Measurements from ENCODE around the gene KCNK6.
A peak's percentile ranks its signal among the peaks of the same experiment; 100 is the strongest.
"Not testable (repeated sequence)": the region's sequence is repeated elsewhere in the genome, so short reads cannot be mapped to it uniquely, and the experiment has no call there.

Gene KCNK6

DNA sequence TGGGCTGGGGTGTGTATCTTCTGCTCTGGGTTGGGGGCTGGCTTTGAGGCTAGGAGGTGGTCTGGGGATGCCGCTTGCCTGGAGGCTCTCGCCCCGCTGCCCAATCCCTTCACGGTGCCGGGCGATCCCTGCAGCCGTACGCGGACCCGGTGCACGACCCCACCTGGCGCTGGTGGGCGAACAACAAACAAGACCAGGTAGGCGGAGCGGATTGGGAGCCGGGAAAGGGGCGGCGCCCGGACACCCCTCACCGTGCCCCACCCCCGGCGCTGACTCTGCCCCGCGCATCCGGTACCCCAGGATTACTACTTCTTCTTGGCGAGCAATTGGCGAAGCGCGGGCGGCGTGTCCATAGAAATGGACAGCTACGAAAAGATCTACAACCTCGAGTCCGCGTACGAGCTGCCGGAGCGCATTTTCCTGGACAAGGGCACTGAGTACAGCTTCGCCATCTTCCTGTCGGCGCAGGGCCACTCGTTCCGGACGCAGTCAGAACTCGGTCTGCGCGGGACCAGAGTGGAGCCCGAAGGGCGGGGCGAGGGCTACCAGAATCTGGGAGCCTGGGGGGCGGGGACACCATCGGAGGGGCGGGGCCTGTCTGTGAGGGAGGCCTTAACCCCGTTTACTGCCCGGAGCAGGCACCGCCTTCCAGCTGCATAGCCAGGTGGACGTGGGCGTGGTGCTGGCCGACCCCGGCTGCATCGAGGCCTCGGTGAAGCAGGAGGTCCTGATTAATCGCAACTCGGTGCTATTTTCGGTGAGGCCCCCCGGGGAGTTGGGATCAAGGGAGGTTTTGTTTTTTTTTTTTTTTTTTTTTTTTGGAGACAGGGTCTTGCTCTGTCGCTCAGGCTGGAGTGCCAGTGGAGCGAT is 42.7 kb downstream of the KCNK6 start:
- peak; percentile 54 for DNase-seq

DNA sequence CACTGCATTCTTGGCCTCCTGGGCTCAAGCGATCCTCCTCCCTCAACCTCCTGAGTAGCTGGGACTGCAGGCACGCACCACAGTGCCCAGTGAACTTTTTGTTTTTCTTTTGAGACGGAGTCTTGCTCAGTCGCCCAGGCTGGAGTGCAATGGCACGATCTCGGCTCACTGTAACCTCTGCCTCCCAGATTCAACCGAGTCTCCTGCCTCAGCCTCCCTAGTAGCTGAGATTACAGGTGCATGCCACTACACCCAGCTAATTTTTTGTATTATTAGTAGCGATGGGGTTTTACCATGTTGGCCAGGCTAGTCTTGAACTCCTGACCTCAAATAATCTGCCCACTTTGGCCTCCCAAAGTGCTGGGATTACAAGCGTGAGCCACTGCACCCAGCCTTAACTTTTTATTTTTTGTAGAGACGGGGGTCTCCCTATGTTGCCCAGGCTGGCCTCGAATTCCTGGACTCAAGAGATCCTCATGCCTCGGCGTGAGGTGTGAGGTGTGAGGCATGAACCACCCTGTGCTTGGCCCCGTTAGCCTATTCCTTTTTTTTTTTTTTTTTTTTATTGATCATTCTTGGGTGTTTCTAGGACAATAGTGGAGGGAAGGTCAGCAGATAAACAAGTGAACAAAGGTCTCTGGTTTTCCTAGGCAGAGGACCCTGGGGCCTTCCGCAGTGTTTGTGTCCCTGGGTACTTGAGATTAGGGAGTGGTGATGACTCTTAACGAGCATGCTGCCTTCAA is 43.5 kb downstream of the KCNK6 start:
- DNase-seq, result not testable (repeated sequence)

DNA sequence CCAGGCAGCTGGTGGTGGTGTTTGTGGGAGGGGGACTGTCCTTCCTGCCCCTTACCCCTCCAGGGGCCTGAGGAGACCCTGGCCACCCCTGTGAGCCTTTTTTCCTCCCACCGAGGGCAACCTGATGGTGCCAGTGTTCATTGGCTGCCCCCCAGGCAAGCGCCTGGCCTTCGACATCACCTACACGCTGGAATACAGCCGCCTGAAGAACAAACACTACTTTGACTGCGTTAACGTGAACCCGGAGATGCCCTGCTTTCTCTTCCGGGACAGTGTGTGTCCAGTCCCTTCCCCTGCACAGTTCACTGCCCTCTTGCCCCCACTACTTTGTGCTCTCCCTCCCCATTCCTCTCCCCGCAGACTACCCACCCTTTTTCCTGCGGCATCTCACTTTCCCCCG is 47.4 kb downstream of the KCNK6 start:
- DNase-seq, result no peak

DNA sequence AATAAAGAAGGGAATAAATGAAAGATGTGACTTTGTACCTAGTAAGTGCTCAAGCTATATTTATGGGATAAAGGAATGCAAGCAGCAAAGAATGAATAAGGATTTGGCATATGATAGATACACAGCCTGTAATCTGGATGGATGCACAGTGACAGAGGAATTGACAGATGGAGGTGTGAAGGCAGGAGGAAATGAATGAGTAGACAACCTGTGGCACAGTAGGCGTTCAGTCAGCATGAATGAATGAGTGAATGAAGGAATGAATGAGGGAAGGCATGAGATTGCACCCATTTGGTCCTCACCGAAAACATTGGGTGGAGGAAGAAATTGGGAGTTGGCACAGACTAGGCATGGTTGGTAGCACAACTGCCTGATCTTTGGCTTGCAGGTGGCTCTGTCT is 49.9 kb downstream of the KCNK6 start:
- no peak for DNase-seq

DNA sequence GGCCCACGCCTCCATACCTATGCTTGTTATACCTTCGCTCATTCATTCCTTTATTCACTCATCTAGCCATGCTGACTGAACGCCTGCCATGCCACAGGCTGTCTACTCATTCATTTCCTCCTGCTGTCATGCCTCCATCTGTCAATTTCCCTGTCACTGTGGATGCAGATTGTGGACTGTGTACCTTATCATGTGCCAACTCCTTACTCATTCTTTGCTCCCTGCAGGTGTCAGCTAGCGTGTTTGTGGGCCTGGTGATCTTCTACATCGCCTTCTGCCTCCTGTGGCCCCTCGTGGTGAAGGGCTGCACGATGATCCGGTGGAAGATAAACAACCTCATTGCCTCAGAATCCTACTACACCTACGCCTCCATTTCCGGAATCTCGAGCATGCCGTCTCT is 50.7 kb downstream of the KCNK6 start:
- no peak for DNase-seq

DNA sequence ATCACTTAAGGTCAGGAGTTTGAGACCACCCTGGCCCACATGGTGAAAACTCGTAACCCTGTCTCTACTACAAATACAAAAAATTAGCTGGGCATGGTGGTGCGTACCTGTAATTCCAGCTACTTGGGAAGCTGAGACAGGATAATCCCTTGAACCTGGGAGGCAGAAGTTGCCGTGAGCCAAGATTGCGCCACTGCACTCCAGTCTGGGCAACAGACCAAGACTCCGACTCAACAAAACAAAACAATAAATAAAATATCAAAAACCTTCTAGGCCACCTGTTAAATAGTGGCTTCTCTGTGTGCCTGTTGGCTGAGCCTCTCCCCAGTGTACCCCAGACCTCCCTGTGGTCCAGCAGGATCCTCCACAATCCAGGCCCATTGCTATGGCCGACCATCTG is 51.4 kb downstream of the KCNK6 start:
- DNase-seq, result no peak

DNA sequence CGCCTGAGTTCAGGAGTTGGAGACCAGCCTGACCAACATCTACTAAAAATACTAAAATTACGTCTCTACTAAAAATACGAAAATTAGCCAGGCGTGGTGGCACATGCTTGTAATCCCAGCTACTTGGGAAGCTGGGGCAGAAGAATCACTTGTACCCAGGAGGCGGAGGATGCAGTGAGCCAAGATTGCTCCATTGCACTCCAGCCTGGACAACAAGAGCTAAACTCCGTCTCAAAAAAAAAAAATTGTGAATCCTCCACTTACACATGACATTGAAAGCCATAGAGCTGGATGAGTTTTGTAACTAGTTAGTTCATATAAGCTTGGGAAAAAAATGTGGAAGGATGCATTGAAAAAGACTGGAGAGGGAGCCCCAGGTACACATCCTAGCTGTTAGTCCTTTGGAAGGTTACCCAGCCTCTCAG is 54.3 kb downstream of the KCNK6 start:
- DNase-seq, result no peak

DNA sequence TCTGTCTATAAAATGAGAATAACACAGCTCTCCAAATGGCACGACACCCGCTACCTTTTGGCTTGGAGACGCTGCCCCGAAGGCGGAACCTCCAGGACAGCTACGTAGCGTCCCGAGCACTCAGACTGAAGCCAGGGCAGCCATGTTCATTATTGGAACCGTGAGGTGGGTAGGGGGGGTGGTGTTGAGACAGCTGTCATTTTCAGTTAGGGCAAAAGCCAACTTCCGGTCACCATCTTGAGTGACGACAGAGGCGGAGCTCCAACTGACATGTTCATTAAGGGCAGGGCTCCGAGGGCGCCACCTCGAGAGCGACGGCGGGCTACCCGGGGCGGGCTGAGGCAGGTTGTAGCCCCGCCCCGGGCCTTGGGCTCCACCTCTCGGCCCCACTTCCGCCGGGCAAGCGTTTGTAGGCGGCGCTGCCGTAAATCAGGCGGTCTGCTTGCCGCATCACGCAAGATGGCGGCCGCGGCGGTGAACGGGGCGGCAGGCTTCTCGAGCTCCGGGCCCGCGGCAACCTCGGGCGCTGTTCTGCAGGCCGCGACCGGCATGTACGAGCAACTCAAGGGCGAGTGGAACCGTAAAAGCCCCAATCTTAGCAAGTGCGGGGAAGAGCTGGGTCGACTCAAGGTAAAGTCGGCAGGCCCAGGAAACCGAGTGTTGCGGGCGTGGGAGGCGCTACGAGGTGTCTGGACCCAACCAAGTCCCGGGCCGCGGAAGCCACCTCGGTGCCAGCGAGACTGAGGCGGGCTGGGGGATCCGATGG is 54.9 kb downstream of the KCNK6 start, which contains the start of gene PSMD8:
Gene PSMD8, plus strand, starts transcription at position 240 of the 766 bp plus-strand sequence. Its CDS starts 31 bp downstream, at position 271.
- DNase-seq, result peak; percentile 99

DNA sequence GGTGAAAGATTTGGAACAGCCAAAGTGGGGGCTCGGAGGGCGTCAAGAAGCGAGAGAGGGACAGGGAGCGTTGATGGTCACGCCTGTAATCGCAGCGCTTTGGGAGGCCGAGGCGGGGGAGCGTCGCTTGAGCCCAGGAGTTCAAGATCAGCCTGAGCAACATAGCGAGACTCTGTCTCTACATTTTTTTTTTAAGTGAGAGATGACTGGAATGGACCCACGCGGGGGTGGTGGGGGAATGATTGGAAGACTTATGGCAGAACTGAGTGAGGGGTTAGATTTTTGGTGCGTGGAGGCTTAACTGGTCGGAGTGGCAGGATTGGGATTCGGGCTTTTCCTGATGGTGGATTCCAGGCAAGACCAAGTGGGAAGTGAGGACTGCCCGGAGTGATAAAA is 55.5 kb downstream of the KCNK6 start:
- DNase-seq, result no peak

DNA sequence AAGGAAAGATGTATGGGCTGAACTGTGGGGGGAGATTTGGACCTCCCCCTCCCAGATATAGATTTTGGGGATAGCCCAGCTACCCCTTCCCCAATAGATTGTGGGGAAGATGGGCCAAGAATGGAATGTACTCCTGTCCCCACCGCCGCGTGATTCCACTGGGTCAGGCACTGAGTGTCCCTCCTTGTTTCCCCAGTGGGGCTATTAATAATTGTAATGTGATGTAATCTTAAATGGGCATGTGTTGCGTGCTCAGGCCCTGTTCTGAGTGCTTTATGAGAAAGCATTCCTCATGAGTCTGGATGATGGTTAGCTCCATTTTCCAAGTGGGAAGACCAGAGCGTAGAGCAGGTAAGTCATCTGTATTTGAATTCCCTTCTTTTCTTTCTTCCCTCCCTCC is 56.1 kb downstream of the KCNK6 start:
- peak; percentile 40 for DNase-seq

DNA sequence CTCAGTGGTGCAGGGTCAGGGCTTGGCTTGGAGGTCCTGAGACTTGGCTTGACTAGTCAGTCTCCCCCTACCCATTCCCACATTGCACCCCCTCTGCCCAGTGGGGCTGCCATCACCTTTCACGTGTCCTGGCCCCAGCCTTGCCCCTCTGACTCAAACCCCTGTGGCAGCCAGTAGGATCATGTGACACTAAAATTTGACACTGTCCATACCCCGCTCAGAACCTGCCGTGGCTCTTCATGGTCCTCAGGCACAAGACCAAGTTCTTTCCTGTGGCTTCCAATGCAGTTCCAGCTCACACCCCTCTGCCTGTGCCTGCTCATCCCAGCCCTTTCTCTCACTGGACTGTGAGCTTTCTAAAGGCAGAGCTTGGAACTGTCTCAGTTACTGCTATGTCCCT is 56.9 kb downstream of the KCNK6 start:
- DNase-seq, result no peak

DNA sequence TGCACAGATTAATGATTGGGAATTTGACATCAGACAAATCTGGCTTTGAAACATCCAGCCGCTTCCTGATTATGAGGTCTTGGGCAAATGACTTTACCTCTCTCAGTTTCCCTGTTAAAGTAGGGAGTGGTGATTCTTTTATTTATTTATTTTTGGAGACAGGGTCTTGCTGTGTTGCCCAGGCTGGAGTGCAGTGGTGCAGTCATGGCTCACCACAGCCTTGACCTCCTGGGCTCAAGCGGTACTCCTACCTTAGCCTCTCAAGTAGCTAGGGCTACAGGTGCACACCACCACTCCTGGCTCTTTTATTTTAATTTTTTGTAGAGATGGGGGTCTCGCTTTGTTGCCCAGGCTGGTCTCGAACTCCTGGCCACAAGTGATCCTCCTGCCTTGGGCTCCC is 57.4 kb downstream of the KCNK6 start:
- no peak for DNase-seq

DNA sequence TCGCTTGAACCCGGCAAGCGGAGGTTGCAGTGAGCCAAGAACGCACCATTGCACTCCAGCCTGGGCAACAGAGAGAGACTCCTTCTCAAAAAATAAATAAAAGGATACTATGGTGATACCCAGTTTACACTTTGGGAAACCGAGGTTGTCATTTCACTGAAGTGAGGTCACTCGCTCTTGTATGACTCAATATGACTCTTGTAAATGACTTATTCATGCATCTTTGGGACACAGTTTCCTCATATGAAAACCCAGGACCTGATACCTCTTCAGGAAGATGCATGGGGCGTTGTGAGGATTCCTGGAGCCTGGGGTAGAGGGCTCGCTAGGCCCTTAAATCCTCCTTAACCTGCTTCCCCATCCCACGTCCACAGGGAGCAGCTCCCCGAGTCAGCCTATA is 59.2 kb downstream of the KCNK6 start:
- no peak for DNase-seq

DNA sequence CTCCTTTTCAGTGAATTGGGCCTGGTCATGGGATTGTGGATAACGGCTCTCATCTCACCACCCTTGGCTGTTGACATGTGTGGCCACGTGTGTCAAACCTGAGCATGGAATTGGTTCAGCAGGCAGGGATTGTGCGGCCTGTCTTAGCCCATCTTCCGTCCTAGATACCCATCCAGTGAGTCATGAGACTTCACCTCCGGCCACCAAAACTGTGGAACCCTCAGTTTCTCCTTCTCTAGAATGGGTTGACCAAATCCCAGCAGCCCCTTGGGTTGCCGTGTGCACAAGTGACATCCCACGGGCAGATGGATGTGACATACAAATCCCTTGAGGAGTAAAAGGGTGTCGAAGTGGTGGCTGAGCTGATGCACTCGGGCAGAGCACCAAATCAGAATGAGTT is 61.5 kb downstream of the KCNK6 start:
- no peak for DNase-seq

Data from fibroblast of skin of scalp (primary cell).